ENCODE data around the gene MMP12. TPM values are rescaled to one million over a fixed set of nuclear protein-coding genes. Genes with fewer than 3 reads are reported as not detected.
"Not testable (repeated sequence)": the region's sequence is repeated elsewhere in the genome, so short reads cannot be mapped to it uniquely, and the experiment has no call there.

Gene MMP12
- under 1 TPM in 1 of 2 donors, not detected in 1; 0.22 TPM for total RNA-seq

GRCh38 chr11:102874852-102875251, at the start of gene MMP12:
MMP12 (minus strand) TSS chr11:102874982; CDS start chr11:102874937, 45 bp downstream.
- Mint-ChIP-seq H3K27me3 (peaks cover 4% of the 10 kb centered on the region), H3K4me3 (no peak within 1 kb of the TSS), H3K9me3 (no peaks in the 10 kb centered on the region), H3K4me1 (no peaks in the 10 kb centered on the region), H3K36me3 (ENCODE audit: low read depth) (no peaks in the 10 kb centered on the region), H3K27ac (no peak within 1 kb of the TSS)
- no peak for ATAC-seq (replicated peaks)

GRCh38 chr11:102921587-102922220, 46.9 kb upstream of the MMP12 start:
- H3K4me1 Mint-ChIP-seq = no peaks in the 10 kb centered on the region
- H3K27ac Mint-ChIP-seq = no peak overlapping the region
- H3K4me3 Mint-ChIP-seq = no peak overlapping the region
- peaks cover 17% of the 10 kb centered on the region for H3K27me3 Mint-ChIP-seq
- ATAC-seq (replicated peaks) = no peak
- no peaks in the 10 kb centered on the region for H3K9me3 Mint-ChIP-seq
- no peaks in the 10 kb centered on the region for H3K36me3 Mint-ChIP-seq (ENCODE audit: low read depth)

- no peaks in the 10 kb centered on the region for H3K4me1 Mint-ChIP-seq
- no peaks in the 10 kb centered on the region for H3K36me3 Mint-ChIP-seq (ENCODE audit: low read depth)
- H3K9me3 Mint-ChIP-seq = no peaks in the 10 kb centered on the region
- H3K27ac Mint-ChIP-seq = no peak overlapping the region
- ATAC-seq (replicated peaks) = peak; percentile 21
- H3K27me3 Mint-ChIP-seq = peaks cover 17% of the 10 kb centered on the region
- no peak overlapping the region for H3K4me3 Mint-ChIP-seq
Measured at GRCh38 chr11:102920118-102920684, 45.4 kb upstream of the MMP12 start.

GRCh38 chr11:102915044-102915375, 40.2 kb upstream of the MMP12 start:
- H3K27ac Mint-ChIP-seq = no peak overlapping the region
- H3K36me3 Mint-ChIP-seq (ENCODE audit: low read depth) = no peaks in the 10 kb centered on the region

GRCh38 chr11:102914238-102915043, 39.7 kb upstream of the MMP12 start:
- no peaks in the 10 kb centered on the region for H3K9me3 Mint-ChIP-seq
- H3K27ac Mint-ChIP-seq = no peak overlapping the region
- peaks cover 8% of the 10 kb centered on the region for H3K27me3 Mint-ChIP-seq
- no peaks in the 10 kb centered on the region for H3K4me1 Mint-ChIP-seq
- no peaks in the 10 kb centered on the region for H3K36me3 Mint-ChIP-seq (ENCODE audit: low read depth)
- ATAC-seq (replicated peaks) = no peak
- no peak overlapping the region for H3K4me3 Mint-ChIP-seq

More at GRCh38 chr11:102915044-102915375, 40.2 kb upstream of the MMP12 start:
- no peak overlapping the region for H3K4me3 Mint-ChIP-seq
- H3K9me3 Mint-ChIP-seq = no peaks in the 10 kb centered on the region
- H3K4me1 Mint-ChIP-seq = no peaks in the 10 kb centered on the region
- ATAC-seq (replicated peaks) = no peak
- peaks cover 8% of the 10 kb centered on the region for H3K27me3 Mint-ChIP-seq

- Mint-ChIP-seq H3K4me1 (no peaks in the 10 kb centered on the region), H3K36me3 (ENCODE audit: low read depth) (no peaks in the 10 kb centered on the region), H3K27me3 (peaks cover 13% of the 10 kb centered on the region), H3K27ac (no peak overlapping the region), H3K9me3 (no peaks in the 10 kb centered on the region), H3K4me3 (no peak overlapping the region)
- ATAC-seq (replicated peaks) = no peak
Measured at GRCh38 chr11:102912482-102912830, 37.7 kb upstream of the MMP12 start.

- ATAC-seq (replicated peaks) = no peak
- Mint-ChIP-seq H3K4me1 (no peaks in the 10 kb centered on the region), H3K27ac (no peak overlapping the region), H3K4me3 (no peak overlapping the region), H3K9me3 (no peaks in the 10 kb centered on the region), H3K36me3 (ENCODE audit: low read depth) (no peaks in the 10 kb centered on the region), H3K27me3 (peaks cover 13% of the 10 kb centered on the region)
Measured at GRCh38 chr11:102911758-102912481, 37.1 kb upstream of the MMP12 start.

- H3K27me3 Mint-ChIP-seq = peaks cover 13% of the 10 kb centered on the region
- not testable (repeated sequence) for ATAC-seq (replicated peaks); H3K9me3 Mint-ChIP-seq; H3K27ac Mint-ChIP-seq; H3K4me1 Mint-ChIP-seq; H3K4me3 Mint-ChIP-seq; H3K36me3 Mint-ChIP-seq (ENCODE audit: low read depth)
Measured at GRCh38 chr11:102905848-102906247, 31.1 kb upstream of the MMP12 start.

- not testable (repeated sequence) for H3K27ac Mint-ChIP-seq; H3K4me1 Mint-ChIP-seq; ATAC-seq (replicated peaks); H3K9me3 Mint-ChIP-seq; H3K4me3 Mint-ChIP-seq; H3K36me3 Mint-ChIP-seq (ENCODE audit: low read depth)
- H3K27me3 Mint-ChIP-seq = peaks cover 17% of the 10 kb centered on the region
Measured at GRCh38 chr11:102903895-102904294, 29.1 kb upstream of the MMP12 start.

- H3K9me3 Mint-ChIP-seq = no peaks in the 10 kb centered on the region
- ATAC-seq (replicated peaks) = no peak
- no peak overlapping the region for H3K4me3 Mint-ChIP-seq
- H3K27me3 Mint-ChIP-seq = peaks cover 8% of the 10 kb centered on the region
- no peaks in the 10 kb centered on the region for H3K36me3 Mint-ChIP-seq (ENCODE audit: low read depth)
- no peak overlapping the region for H3K27ac Mint-ChIP-seq
- no peaks in the 10 kb centered on the region for H3K4me1 Mint-ChIP-seq
Measured at GRCh38 chr11:102900346-102900745, 25.6 kb upstream of the MMP12 start.

- peaks cover 6% of the 10 kb centered on the region for H3K9me3 Mint-ChIP-seq
- H3K27ac Mint-ChIP-seq = no peak overlapping the region
- H3K36me3 Mint-ChIP-seq (ENCODE audit: low read depth) = no peaks in the 10 kb centered on the region
- ATAC-seq (replicated peaks) = no peak
- H3K4me3 Mint-ChIP-seq = no peak overlapping the region
- H3K4me1 Mint-ChIP-seq = no peaks in the 10 kb centered on the region
- peaks cover 20% of the 10 kb centered on the region for H3K27me3 Mint-ChIP-seq
Measured at GRCh38 chr11:102891736-102892135, 17.0 kb upstream of the MMP12 start.

GRCh38 chr11:102886999-102887398, 12.2 kb upstream of the MMP12 start:
- peaks cover 4% of the 10 kb centered on the region for H3K9me3 Mint-ChIP-seq
- ATAC-seq (replicated peaks) = no peak
- H3K27ac Mint-ChIP-seq = no peak overlapping the region
- H3K36me3 Mint-ChIP-seq (ENCODE audit: low read depth) = no peaks in the 10 kb centered on the region
- H3K4me3 Mint-ChIP-seq = no peak overlapping the region
- peaks cover 6% of the 10 kb centered on the region for H3K4me1 Mint-ChIP-seq
- H3K27me3 Mint-ChIP-seq = peaks cover 17% of the 10 kb centered on the region

- ATAC-seq (replicated peaks) = peak; percentile 56
- H3K36me3 Mint-ChIP-seq (ENCODE audit: low read depth) = no peaks in the 10 kb centered on the region
- H3K27me3 Mint-ChIP-seq = peaks cover 4% of the 10 kb centered on the region
- peaks cover 4% of the 10 kb centered on the region for H3K9me3 Mint-ChIP-seq
- H3K4me1 Mint-ChIP-seq = peaks cover 6% of the 10 kb centered on the region
- H3K27ac Mint-ChIP-seq = peak overlapping the region; percentile 72
- no peak overlapping the region for H3K4me3 Mint-ChIP-seq
Measured at GRCh38 chr11:102883141-102883540, 8.4 kb upstream of the MMP12 start.

- H3K27ac Mint-ChIP-seq = peak overlapping the region; percentile 72
- peak; percentile 81 for ATAC-seq (replicated peaks)
- H3K4me3 Mint-ChIP-seq = no peak overlapping the region
Measured at GRCh38 chr11:102882389-102883024, 7.7 kb upstream of the MMP12 start.

More at GRCh38 chr11:102882389-102883024, 7.7 kb upstream of the MMP12 start:
- Mint-ChIP-seq H3K27me3 (peaks cover 4% of the 10 kb centered on the region), H3K36me3 (ENCODE audit: low read depth) (no peaks in the 10 kb centered on the region), H3K4me1 (peaks cover 6% of the 10 kb centered on the region), H3K9me3 (peaks cover 4% of the 10 kb centered on the region)

All from activated T-helper 17 cell treated with anti-CD3 and anti-CD28 coated beads, Interleukin-2, amount 50 U/mL, for 72 hours (primary cell).